ENCODE measurements around the gene KLHL35.

Gene KLHL35

GRCh38 chr11:75440960-75441803 lies 8.2 kb upstream of the KLHL35 start:
- no peak for DNase-seq

- no peak for DNase-seq
Observed at GRCh38 chr11:75439495-75440120, 6.6 kb upstream of the KLHL35 start.

GRCh38 chr11:75439026-75439425 lies 6.0 kb upstream of the KLHL35 start:
- no peak for DNase-seq

GRCh38 chr11:75437966-75438659 lies 5.1 kb upstream of the KLHL35 start:
- DNase-seq: no peak

GRCh38 chr11:75436806-75437205 lies 3.8 kb upstream of the KLHL35 start:
- DNase-seq: no peak

GRCh38 chr11:75435571-75435925 lies 2.5 kb upstream of the KLHL35 start:
- DNase-seq: no peak

- no peak for DNase-seq
Observed at GRCh38 chr11:75434886-75435570, 2.0 kb upstream of the KLHL35 start.

- no peak for DNase-seq
Observed at GRCh38 chr11:75434051-75434450, 1.0 kb upstream of the KLHL35 start.

- DNase-seq: no peak
Observed at GRCh38 chr11:75433443-75433842, 440 bp upstream of the KLHL35 start.

GRCh38 chr11:75431533-75432525 lies 1.2 kb downstream of the KLHL35 start:
- no peak for DNase-seq

- DNase-seq: no peak
Observed at GRCh38 chr11:75430714-75431532, 2.1 kb downstream of the KLHL35 start.

GRCh38 chr11:75429902-75430713 lies 2.9 kb downstream of the KLHL35 start:
- DNase-seq: no peak

GRCh38 chr11:75429641-75429901 lies 3.4 kb downstream of the KLHL35 start:
- DNase-seq: no peak

GRCh38 chr11:75428989-75429640 lies 3.9 kb downstream of the KLHL35 start:
- no peak for DNase-seq

- DNase-seq: no peak
Observed at GRCh38 chr11:75428281-75428724, 4.7 kb downstream of the KLHL35 start.

- DNase-seq: no peak
Observed at GRCh38 chr11:75427181-75427580, 5.8 kb downstream of the KLHL35 start.

GRCh38 chr11:75426720-75427086 lies 6.3 kb downstream of the KLHL35 start:
- no peak for DNase-seq

GRCh38 chr11:75425422-75425821 lies 7.6 kb downstream of the KLHL35 start:
- DNase-seq: no peak

GRCh38 chr11:75424396-75424795 lies 8.6 kb downstream of the KLHL35 start:
- DNase-seq: no peak

- no peak for DNase-seq
Observed at GRCh38 chr11:75423721-75424120, 9.3 kb downstream of the KLHL35 start.
